Stimulated activated CD4-positive, alpha-beta T cell treated with anti-CD3 and anti-CD28 coated beads, TNF-alpha, amount 100 ng/mL, for 4 hours (primary cell): Measurements from ENCODE around the gene INTS3.
"Not testable (repeated sequence)": the region's sequence is repeated elsewhere in the genome, so short reads cannot be mapped to it uniquely, and the experiment has no call there.

Source experiments
- DNase-seq, 3 experiments: peaks; one replicate each; pipeline ENCODE4 v3.0.0-alpha.2; 2020; ENCODE audit warnings: low read depth in 3 of 3

INTS3 gene

DNA sequence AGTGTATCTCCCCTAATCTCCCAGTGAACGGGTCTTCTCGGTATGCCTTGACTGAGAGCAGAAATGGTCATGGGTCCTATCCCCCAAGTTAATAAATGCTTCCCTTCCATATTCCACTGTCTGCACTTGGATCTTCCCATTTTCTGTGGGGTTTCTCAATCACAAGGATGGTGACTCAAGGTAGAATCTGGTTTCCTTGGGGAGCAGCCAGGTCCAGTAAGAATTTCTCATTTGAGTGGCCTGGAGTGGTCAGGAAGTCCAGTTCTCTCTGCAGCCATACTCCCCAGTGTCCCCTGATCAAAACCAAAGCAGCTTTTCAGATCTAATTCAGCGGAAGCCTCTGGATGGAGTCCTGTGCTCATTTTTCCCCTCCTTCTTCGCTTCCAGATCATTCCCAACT lies 32.6 kb downstream of the INTS3 start:
- DNase-seq = no peak

DNA sequence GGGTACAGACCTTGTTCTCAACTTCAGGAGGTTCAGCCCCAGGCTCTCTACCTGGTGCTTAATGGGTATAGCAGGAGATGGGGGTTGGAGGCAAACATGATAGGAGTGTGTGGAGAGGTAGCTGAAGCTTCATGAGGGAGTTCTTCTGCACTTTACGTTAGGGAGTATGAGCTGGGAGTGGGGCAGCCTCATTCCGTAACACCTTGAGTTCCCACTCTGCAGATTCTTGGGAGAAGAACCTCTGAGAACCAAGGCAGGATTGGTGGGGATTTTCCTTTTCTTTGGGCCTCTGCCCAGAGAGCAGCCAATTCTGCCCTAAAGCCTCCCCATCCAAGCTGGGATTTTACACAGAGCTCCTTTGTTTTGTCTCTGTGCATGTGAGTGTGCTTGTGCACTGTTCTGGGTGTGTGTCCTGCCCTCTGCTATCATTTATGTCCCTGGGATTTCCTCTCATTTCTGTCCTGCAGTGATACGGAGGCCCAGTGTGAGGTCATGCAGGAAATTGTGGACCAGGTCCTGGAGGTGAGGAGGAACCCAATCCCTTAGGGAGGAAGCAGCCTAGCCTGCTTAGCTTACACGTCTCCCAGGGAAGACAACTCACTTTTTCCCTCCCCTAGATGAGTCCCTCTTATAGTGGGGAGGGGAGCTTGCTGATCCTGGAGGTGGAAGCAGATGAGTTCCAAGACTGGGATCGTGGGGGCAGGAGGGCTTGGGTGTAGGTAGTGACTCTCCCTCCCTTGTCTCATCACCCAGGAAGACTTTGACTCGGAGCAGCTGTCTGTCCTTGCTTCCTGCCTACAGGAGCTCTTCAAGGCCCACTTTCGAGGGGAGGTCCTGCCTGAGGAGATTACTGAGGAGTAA lies 35.7 kb downstream of the INTS3 start:
- no peak for DNase-seq

DNA sequence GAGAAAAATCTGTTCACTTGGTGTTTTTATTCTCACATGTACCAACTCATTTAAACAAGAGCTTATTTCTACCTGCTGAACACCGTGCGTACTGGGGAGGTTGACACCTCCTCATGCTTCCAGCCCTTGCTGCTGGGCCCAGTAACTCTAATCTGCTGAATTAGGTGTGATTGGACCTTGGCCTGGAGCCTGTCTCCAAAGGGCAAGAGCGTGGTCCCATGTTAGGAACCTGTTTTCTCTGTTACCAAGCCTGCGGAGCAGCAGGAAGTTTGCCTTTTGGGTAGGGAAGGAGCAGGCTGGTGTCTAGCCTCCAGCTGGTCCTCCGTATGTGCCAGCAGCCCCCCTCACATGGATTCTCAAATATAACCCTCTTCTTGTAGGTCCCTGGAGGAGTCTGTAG lies 36.5 kb downstream of the INTS3 start:
- DNase-seq = no peak

DNA sequence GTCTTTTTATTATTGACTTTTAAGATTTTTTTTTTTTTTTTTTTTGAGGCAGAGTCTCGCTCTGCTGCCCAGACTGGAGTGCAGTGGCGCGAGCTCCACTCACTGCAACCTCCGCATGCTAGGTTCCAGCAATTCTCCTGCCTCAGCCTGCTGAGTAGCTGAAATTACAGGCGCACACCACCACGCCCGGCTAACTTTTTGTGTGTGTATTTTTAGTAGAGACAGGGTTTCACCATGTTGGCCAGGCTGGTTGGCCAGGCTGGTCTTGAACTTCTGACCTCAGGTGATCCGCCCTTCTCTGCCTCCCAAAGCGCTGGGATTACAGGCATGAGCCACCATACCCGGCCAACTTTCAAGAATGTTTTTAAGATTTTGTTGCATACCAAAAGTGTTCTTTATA lies 38.8 kb downstream of the INTS3 start:
- DNase-seq = not testable (repeated sequence)

DNA sequence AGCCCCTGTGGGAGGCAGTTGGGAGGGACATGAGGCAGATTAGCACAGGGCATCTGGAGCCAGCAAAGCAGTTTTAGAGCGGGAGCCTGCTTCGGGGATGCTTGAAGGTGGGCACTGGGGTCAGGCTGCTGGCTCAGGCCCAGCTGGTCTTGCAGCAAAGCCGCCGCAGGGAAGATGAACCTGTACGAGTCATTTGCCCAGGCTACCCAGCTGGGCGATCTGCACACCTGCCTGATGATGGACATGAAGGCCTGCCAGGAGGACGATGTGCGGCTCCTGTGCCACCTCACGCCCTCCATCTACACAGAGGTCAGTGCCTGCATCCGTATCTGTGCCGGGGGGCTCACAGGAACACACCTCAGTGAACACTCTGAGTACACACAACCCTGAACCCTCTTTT lies 39.7 kb downstream of the INTS3 start:
- no peak for DNase-seq

DNA sequence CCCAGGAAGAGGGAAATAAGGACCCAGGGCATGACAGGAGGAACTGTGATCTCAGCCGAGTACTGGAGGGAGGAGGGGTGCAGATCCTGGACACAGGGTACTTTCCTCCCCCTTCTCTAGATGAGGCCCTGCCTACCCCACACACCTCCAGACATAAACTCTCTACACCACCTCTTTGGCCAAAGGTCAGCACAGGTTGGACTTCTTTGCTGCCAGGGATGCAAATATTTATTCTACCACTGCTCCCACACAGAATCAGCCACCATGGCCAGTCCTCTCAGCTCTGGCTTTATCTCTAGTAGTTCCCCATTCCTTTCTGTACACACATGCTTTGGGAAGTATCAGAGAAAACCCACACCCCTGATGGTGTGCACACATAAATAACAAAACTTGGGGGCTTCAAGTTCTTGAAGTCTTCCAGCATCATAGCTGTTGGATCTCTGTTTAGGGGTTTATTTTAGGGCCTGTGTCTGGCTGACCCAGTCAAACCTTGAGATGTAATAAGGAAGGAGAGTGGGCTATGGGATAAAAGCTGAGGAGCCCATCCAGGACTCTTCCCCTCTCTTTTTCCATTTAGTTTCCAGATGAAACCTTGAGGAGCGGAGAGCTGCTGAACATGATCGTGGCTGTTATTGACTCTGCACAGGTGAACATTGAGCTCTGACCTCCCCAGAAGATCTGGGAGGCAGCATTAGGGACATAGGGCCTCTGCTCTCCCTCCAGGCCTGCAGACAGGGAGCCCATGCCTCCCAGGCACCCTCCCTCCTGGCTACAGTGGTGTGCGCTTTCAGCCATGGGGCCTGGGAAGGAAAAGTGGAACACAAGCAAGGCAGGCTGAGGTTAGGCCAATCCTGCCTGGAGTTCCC lies 40.7 kb downstream of the INTS3 start:
- DNase-seq = no peak

DNA sequence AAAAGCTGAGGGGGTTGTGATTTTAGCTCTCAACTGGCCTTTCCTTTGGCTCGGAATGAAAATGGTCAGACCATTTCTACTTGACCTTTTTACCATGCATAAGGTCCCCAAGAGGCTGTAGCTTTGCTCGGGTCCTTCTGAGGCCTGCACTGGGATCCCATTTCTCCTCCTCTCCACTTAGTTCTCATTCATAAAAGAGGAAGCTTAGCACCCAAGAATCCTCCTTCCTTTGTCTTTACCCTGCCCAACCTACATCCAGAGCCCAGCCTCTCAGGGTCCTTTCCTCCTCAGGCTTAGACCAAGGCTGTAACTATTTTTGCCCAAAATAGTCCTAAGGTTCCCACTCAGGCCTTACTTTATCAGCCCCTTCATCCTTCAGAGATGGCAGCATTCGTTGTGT lies 41.4 kb downstream of the INTS3 start:
- no peak for DNase-seq

DNA sequence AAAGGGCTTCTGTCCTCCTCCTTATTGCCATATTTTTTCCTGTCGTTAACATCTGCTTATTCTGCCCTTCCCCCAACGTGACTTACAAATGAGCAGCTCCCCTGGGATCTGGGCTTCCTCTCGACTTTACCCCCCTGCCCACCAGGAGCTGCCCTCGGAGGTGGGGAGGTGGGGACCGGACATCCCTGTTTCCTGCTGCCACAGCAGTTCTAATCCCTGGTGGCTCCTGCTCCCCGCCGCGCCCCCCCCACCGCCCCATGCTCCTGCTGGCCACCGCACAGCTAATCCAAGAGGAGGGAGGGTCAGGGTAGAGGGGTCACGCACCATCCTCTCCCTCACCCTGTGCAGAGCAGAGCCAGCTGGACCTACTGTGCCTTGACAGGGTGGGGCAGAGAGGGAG lies 42.9 kb downstream of the INTS3 start:
- DNase-seq = no peak

DNA sequence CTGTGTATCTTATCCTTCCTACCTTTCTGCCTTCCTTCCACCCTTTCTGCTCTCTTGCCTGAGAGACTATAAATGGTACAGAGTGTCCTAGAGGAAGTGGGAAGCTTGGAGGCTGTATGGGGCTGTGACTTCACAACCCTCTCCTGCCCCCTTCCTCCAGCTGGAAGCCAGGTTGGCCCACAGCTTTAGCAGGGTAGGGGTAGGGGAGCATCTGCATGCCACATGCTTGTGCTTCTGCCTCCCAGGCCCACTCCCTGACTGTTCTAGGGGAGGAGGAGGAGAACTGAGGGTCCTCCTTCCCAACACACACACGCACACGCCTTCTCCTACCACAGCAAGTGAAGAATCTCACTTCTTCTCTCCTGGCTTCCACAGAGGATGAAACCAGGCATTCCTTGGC lies 43.4 kb downstream of the INTS3 start:
- DNase-seq = no peak

DNA sequence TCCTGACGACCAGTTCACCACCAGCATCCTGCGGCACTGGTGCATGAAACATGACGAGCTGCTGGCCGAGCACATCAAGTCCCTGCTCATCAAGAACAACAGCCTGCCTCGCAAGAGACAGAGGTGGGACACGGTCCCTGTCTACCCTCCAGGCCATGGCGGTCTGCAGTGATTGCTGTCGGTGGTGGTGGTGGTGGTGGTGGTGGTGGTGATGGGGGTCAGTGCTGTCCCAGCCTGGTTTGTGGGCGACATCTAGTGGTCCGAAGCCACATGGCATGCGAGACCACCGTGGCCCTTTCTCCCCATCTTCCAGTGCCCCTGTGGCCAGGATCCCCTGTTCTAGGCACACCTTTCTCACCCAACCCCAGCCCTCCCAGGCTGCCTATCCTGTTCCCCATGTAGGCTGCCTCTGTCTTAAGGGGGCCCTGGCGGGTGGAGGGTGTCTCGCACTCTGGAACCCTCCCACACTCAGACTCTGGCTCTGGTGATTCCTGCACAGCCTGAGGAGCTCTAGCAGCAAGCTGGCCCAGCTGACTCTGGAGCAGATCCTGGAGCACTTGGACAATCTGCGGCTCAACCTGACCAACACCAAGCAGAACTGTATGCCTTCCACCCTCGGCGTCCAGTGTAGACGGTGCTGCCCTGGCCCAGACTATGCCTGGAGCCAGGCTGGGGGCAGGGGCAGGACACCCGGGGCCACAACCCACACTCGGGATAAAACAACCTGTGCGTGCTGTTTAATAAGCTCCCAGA lies 44.2 kb downstream of the INTS3 start:
- DNase-seq = no peak

DNA sequence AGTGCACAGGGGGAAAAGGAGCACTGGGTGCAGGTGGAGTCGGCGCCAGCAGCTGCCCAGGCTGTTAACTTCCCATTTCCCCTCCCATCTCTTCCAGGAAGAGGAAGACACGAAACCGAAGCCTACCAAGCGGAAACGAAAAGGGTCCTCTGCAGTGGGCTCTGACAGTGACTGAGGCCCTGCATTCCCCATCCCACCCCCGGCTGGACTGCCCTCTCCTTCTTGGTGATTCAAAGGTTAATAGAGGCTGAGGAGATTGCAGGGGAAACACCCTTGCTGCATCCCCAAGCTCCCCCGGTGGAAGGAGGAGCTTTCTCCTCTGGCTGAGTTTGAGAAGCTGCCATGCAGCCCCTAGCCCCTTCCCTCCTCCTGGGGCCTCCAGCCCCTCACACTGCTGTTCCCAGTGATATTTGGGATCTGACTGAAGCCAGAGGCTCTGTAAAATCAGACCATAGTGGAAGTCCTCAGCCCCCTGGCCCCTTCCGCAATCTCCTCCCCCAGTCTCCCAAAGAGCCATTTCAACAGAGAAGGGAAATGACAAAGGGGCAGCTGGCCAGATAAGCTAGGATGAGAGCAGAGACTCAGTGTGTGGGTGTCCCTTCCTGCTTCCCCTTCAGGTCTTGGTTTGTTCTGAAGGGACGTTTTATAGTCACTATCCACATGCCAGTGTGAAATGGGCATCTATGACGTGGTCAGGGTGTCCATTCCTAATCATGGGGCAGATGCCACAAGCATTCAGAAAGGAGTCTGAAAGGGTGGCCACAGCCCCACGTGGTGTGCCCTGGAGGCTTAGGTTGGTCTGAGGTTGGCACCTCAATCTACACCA lies 45.5 kb downstream of the INTS3 start:
- DNase-seq = no peak

DNA sequence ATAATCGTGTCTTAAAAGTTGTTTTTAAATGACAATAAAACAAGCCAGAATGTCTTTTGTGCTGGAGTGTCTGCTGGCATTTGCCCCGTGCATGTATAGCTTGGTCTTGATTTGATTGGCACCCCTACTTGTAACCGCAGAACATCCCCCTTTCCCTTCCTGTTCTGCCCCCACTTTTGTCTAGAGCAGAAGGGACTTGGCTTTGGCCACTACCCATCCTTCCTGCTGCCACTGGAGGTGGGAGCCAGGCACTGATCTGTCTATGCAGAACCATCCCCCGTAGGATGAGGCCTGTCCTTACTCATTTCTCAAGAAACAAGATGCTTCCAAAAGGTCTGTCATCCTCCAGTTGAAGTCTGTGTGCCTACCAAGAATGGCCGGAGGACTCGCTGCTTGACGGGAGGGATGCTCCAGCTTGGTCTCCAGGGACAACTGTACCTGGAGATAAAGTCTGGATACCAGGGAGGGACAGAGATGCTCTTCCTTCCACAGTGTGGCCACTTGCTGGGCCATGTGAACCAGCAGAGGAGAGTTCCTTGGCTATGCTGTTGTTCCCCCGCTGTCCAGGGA lies 46.3 kb downstream of the INTS3 start:
- DNase-seq = no peak

DNA sequence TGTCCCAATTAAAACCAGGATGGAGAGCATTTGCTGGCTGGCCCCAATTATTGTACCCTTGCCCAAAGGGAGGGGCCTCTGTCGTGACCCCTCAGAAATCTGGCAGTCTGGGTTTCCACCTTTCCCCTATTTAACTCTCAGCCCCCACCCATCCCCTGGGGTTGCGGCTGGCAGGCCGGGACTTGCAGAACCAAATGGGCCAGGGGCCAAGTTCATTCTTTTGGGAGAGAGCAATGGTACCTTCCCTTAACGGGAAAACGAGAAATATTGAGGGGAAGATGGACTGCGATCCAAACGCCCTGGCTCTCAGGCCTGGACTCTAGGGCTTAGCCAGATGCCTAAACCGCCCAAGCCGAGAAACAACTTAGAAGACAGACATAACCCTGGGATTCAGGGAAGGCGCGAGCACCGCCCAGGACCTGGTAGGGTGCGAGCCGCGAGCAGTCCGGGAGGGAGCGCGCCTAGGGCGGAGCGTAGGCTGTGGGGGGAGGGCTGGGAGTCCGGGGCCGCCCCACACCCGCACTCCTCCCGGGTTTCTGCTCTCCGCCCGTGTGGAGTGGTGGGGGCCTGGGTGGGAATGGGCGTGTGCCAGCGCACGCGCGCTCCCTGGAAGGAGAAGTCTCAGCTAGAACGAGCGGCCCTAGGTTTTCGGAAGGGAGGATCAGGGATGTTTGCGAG lies 47.1 kb downstream of the INTS3 start, which contains the start of gene SLC27A3:
Gene SLC27A3 (plus strand): TSS at position 628 of the 678 bp plus-strand sequence. CDS start 91 bp downstream, outside the sequence.
- no peak for DNase-seq

DNA sequence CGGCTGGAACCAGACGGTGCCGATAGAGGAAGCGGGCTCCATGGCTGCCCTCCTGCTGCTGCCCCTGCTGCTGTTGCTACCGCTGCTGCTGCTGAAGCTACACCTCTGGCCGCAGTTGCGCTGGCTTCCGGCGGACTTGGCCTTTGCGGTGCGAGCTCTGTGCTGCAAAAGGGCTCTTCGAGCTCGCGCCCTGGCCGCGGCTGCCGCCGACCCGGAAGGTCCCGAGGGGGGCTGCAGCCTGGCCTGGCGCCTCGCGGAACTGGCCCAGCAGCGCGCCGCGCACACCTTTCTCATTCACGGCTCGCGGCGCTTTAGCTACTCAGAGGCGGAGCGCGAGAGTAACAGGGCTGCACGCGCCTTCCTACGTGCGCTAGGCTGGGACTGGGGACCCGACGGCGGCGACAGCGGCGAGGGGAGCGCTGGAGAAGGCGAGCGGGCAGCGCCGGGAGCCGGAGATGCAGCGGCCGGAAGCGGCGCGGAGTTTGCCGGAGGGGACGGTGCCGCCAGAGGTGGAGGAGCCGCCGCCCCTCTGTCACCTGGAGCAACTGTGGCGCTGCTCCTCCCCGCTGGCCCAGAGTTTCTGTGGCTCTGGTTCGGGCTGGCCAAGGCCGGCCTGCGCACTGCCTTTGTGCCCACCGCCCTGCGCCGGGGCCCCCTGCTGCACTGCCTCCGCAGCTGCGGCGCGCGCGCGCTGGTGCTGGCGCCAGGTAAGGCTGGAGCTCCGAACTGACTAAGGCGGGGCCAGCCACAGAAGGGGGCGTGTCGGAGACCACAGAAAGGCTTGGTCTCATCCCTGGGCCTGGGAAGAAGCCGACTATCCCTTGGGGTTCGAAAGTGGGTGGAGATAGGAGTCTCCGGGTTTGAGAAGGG lies 47.8 kb downstream of the INTS3 start:
- DNase-seq = peak; percentile 22 to 47 (median 43)

DNA sequence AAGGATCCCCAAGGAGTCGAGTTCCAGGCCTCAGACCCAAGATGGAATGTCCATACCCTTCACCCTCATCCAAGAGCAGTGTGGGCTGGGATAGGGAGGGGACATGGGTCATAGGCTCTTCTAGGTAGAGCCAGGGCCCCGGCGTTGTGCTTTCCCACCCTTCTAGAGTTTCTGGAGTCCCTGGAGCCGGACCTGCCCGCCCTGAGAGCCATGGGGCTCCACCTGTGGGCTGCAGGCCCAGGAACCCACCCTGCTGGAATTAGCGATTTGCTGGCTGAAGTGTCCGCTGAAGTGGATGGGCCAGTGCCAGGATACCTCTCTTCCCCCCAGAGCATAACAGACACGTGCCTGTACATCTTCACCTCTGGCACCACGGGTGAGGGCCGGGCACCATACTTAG lies 48.5 kb downstream of the INTS3 start:
- DNase-seq = no peak

DNA sequence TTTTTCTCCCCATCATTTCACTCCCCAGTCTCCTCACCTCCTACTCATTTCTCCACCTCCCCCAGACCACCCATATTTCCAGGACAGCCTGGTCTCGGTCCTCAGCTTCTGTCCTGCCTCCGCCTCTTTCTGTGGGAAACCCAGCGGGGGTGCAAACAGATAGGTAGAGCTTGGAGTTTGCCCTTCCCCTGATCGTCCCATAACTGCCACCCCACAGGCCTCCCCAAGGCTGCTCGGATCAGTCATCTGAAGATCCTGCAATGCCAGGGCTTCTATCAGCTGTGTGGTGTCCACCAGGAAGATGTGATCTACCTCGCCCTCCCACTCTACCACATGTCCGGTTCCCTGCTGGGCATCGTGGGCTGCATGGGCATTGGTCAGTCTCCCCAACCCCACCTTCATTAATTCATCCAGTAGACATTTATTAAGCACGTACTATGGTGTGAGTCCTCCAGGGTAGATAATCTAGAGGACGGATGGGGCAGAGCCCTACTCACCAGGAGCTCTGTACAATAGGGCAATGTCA lies 49.1 kb downstream of the INTS3 start:
- DNase-seq = no peak

DNA sequence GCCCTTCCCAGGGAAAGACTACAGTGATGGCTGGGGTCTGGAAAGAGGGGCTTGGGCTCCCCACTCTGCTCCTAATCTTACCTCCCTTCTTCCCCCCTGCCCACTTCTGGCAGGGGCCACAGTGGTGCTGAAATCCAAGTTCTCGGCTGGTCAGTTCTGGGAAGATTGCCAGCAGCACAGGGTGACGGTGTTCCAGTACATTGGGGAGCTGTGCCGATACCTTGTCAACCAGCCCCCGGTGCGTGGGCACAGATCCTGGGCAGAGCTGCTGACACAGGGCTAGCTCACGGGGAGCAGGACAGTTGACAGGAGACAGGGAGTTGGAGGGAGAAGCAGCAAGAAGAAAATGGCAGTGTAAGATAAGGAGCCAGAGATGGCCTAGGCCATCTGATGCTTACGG lies 49.8 kb downstream of the INTS3 start:
- no peak for DNase-seq

DNA sequence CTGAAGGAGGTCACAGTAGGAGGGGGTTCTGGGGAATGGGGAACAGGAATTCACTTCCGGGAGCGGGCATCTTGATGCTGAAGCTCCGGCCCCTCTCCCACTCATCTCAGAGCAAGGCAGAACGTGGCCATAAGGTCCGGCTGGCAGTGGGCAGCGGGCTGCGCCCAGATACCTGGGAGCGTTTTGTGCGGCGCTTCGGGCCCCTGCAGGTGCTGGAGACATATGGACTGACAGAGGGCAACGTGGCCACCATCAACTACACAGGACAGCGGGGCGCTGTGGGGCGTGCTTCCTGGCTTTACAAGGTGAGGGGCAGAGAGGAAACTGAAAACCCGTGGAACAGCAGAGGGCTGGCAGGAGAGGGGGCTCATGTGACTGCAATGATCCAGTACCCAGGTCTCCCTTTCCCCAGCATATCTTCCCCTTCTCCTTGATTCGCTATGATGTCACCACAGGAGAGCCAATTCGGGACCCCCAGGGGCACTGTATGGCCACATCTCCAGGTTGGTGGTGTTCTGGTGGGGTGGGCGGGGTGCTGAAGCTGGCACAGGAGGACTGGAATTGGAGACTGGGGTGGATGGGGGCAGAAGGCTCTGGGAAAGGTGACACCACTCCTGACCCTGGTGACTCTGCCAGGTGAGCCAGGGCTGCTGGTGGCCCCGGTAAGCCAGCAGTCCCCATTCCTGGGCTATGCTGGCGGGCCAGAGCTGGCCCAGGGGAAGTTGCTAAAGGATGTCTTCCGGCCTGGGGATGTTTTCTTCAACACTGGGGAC lies 50.4 kb downstream of the INTS3 start:
- DNase-seq = no peak
